Fibroblast of lung (primary cell): ENCODE measurements around the gene TBC1D22B.

Source experiments
- EZH2 ChIP-seq: IDR thresholded peaks from 2 replicates; pipeline ENCODE4 v1.5.1; 2012; ENCODE audit warnings: low read length, control low read depth, mild to moderate bottlenecking; ENCODE audit errors: missing control alignments
- TF ChIP-seq, protein P1 (sequence below), 2 donors: IDR thresholded peaks in 1 of 2; conservative IDR thresholded peaks in 1 of 2; 1 replicate in 1 of 2; 2 replicates in 1 of 2; pipeline ENCODE4 v1.5.1; 2011 to 2012; ENCODE audit warnings: low read length in 2 of 2, control low read depth in 1 of 2, inconsistent platforms in 1 of 2, low read depth in 1 of 2, mild to moderate bottlenecking in 1 of 2

DNA sequence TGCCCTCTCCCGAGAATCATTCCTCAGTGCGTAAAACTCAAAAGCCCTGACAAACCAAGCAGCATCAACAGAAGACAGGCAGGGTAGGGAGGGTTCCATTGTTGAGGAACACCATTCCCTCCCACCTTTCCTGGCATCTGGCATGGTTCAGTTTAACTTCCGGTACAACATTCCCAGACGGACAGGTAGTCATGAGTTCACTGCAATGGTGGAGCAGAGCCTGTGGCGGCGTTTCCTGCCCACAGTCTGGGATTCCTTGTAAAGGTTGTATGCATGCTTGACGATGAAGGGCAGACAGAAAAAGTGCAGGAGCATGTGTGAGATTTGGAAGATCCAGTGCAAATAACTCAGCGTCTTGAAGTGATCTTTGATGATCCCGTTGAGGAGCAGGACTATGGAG lies 45.3 kb upstream of the TBC1D22B start:
- TF ChIP-seq, protein P1, sequence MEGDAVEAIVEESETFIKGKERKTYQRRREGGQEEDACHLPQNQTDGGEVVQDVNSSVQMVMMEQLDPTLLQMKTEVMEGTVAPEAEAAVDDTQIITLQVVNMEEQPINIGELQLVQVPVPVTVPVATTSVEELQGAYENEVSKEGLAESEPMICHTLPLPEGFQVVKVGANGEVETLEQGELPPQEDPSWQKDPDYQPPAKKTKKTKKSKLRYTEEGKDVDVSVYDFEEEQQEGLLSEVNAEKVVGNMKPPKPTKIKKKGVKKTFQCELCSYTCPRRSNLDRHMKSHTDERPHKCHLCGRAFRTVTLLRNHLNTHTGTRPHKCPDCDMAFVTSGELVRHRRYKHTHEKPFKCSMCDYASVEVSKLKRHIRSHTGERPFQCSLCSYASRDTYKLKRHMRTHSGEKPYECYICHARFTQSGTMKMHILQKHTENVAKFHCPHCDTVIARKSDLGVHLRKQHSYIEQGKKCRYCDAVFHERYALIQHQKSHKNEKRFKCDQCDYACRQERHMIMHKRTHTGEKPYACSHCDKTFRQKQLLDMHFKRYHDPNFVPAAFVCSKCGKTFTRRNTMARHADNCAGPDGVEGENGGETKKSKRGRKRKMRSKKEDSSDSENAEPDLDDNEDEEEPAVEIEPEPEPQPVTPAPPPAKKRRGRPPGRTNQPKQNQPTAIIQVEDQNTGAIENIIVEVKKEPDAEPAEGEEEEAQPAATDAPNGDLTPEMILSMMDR (conservative IDR thresholded peaks at IDR 0.05 in 1 of 2, IDR thresholded peaks at IDR 0.05 in 1 of 2; ENCODE audit: low read depth in 1 of 2, low read length in 2 of 2), result no peak
- no peak for TF ChIP-seq EZH2
